ENCODE measurements around the gene SH3BGRL2. TPM values are rescaled to one million over a fixed set of nuclear protein-coding genes. Genes with fewer than 3 reads are reported as not detected.

SH3BGRL2 gene
- total and polyA plus RNA-seq, 4 donors = 23.8 to 71.3 (median 34.3) TPM

GRCh38 chr6:79584332-79584731 is 46.8 kb upstream of the SH3BGRL2 start:
- no peaks in the 10 kb centered on the region for H3K4me1 ChIP-seq (ENCODE audit: control insufficient read depth in 4 of 4, insufficient read depth in 4 of 4, low read length in 3 of 4)
- H3K9ac ChIP-seq (ENCODE audit: low read depth in 1 of 2, low read length in 2 of 2) = no peak overlapping the region
- no peak overlapping the region for H3K4me3 ChIP-seq (ENCODE audit: low read depth in 1 of 3, low read length in 3 of 3)
- H3K36me3 ChIP-seq (ENCODE audit: control insufficient read depth in 4 of 4, insufficient read depth in 3 of 4, low read depth in 1 of 4, low read length in 3 of 4) = no peaks in the 10 kb centered on the region
- H3K27me3 ChIP-seq (ENCODE audit: control insufficient read depth in 4 of 4, insufficient read depth in 4 of 4, low read length in 3 of 4) = no peaks in the 10 kb centered on the region
- H3K9me3 ChIP-seq (ENCODE audit: control insufficient read depth in 4 of 4, low read length in 3 of 4) = no peaks in the 10 kb centered on the region
- 87% methylated on average over 2 of the region's 2 CpGs for WGBS
- H3K27ac ChIP-seq (ENCODE audit: low read depth in 1 of 2, low read length in 2 of 2) = no peak overlapping the region
- no peak for TF ChIP-seq RXRA (IDR thresholded peaks at IDR 0.05)
- TF ChIP-seq RAD21 (IDR thresholded peaks at IDR 0.05) = no peak
- no peak for DNase-seq (ENCODE audit: low spot score)

- DNase-seq (ENCODE audit: low spot score) = no peak
These were observed 44.6 kb upstream of the SH3BGRL2 start for GRCh38 chr6:79586548-79586947.

More at GRCh38 chr6:79586548-79586947, 44.6 kb upstream of the SH3BGRL2 start:
- H3K4me1 ChIP-seq (ENCODE audit: control insufficient read depth in 4 of 4, insufficient read depth in 4 of 4, low read length in 3 of 4) = no peaks in the 10 kb centered on the region
- no peaks in the 10 kb centered on the region for H3K9me3 ChIP-seq (ENCODE audit: control insufficient read depth in 4 of 4, low read length in 3 of 4)
- H3K36me3 ChIP-seq (ENCODE audit: control insufficient read depth in 4 of 4, insufficient read depth in 3 of 4, low read depth in 1 of 4, low read length in 3 of 4) = no peaks in the 10 kb centered on the region
- no peak overlapping the region for H3K27ac ChIP-seq (ENCODE audit: low read depth in 1 of 2, low read length in 2 of 2)
- H3K27me3 ChIP-seq (ENCODE audit: control insufficient read depth in 4 of 4, insufficient read depth in 4 of 4, low read length in 3 of 4) = no peaks in the 10 kb centered on the region
- no peak overlapping the region for H3K4me3 ChIP-seq (ENCODE audit: low read depth in 1 of 3, low read length in 3 of 3)
- H3K9ac ChIP-seq (ENCODE audit: low read depth in 1 of 2, low read length in 2 of 2) = no peak overlapping the region
- no peak for TF ChIP-seq MAX (IDR thresholded peaks at IDR 0.05)
- peak; percentile 56 for TF ChIP-seq CTCF (IDR thresholded peaks at IDR 0.05; ENCODE audit: low read depth, low read length, missing input control)
- TF ChIP-seq REST (IDR thresholded peaks at IDR 0.05) = no peak
- no peak for TF ChIP-seq ATF3 (IDR thresholded peaks at IDR 0.05)
- no peak for TF ChIP-seq RXRA (IDR thresholded peaks at IDR 0.05)
- no peak for TF ChIP-seq JUND (IDR thresholded peaks at IDR 0.05)
- no peak for TF ChIP-seq FOXA2 (IDR thresholded peaks at IDR 0.05)
- no peak for TF ChIP-seq TAF1 (conservative IDR thresholded peaks at IDR 0.05)
- TF ChIP-seq SP1 (IDR thresholded peaks at IDR 0.05) = no peak
- TF ChIP-seq GABPA (IDR thresholded peaks at IDR 0.05 in 1 of 2, conservative IDR thresholded peaks at IDR 0.05 in 1 of 2) = no peak
- peak; percentile 9 to 64 for TF ChIP-seq HNF4A (conservative IDR thresholded peaks at IDR 0.05)
- no peak for TF ChIP-seq FOXA1 (IDR thresholded peaks at IDR 0.05)
- peak; percentile 55 to 78 for TF ChIP-seq RAD21 (IDR thresholded peaks at IDR 0.05)

All from liver (tissue), 9 donors.